Endothelial cell (in vitro differentiated cells): ENCODE data around the gene LMO7. TPM values are rescaled to one million over a fixed set of nuclear protein-coding genes. Genes with fewer than 3 reads are reported as not detected.

ENCODE experiments used
- DNase-seq: peaks from one replicate; pipeline ENCODE4 v3.0.0; 2021; ENCODE audit warnings: low spot score
- H3K27ac Mint-ChIP-seq: one replicate; pipeline ENCODE4 v1.8.0; 2021; ENCODE audit warnings: mixed read lengths, inconsistent platforms; ENCODE audit not compliant: unreplicated experiment
- H3K27me3 Mint-ChIP-seq: one replicate; pipeline ENCODE4 v1.8.0; 2021; ENCODE audit warnings: mild to moderate bottlenecking, moderate library complexity, mixed read lengths, inconsistent platforms; ENCODE audit not compliant: unreplicated experiment
- H3K36me3 Mint-ChIP-seq: one replicate; pipeline ENCODE4 v1.8.0; 2021; ENCODE audit warnings: mild to moderate bottlenecking, low read depth, mixed read lengths, inconsistent platforms; ENCODE audit not compliant: unreplicated experiment
- H3K4me1 Mint-ChIP-seq: one replicate; pipeline ENCODE4 v1.8.0; 2021; ENCODE audit warnings: mild to moderate bottlenecking, mixed read lengths, inconsistent platforms; ENCODE audit not compliant: unreplicated experiment
- H3K4me3 Mint-ChIP-seq: one replicate; pipeline ENCODE4 v1.8.0; 2021; ENCODE audit warnings: mild to moderate bottlenecking, mixed read lengths, inconsistent platforms; ENCODE audit not compliant: unreplicated experiment
- H3K9me3 Mint-ChIP-seq: one replicate; pipeline ENCODE4 v1.8.0; 2021; ENCODE audit warnings: mixed read lengths, inconsistent platforms; ENCODE audit not compliant: unreplicated experiment
- CTCF ChIP-seq: fragments of 200-600 bp; sonication (generic); IDR thresholded peaks from one replicate; pipeline ENCODE4 v1.5.0; 2021; ENCODE audit warnings: antibody characterized with exemption; ENCODE audit not compliant: unreplicated experiment
- total RNA-seq: library from RNA; stranded (reverse); fragmentation: NEBNext Ultra II Directional; extraction: Animal tissue kit (Norgen Biotek cat#: 25700); gene quantifications from one replicate; pipeline ENCODE4 v1.2.1, GENCODE V29; 2021; ENCODE audit not compliant: unreplicated experiment

Gene LMO7
- total RNA-seq, 1 donor from 2014 or later: 5.7 TPM

GRCh38 chr13:75804605-75805004, 168.5 kb downstream of the LMO7 start:
- Mint-ChIP-seq H3K27me3 (peaks cover 2% of the 10 kb centered on the region), H3K27ac (no peak overlapping the region), H3K36me3 (no peaks in the 10 kb centered on the region), H3K4me3 (no peak overlapping the region), H3K4me1 (peaks cover 31% of the 10 kb centered on the region), H3K9me3 (no peaks in the 10 kb centered on the region)
- no peak for DNase-seq
- TF ChIP-seq CTCF: no peak

- Mint-ChIP-seq H3K4me1 (peaks cover 27% of the 10 kb centered on the region), H3K27ac (no peak overlapping the region)
These were observed 170.0 kb downstream of the LMO7 start for GRCh38 chr13:75806117-75806516.

GRCh38 chr13:75811361-75811760, 175.2 kb downstream of the LMO7 start:
- Mint-ChIP-seq H3K9me3 (no peaks in the 10 kb centered on the region), H3K36me3 (no peaks in the 10 kb centered on the region), H3K4me3 (no peak overlapping the region), H3K27me3 (peaks cover 2% of the 10 kb centered on the region), H3K4me1 (peaks cover 2% of the 10 kb centered on the region), H3K27ac (no peak overlapping the region)
- TF ChIP-seq CTCF: no peak
- no peak for DNase-seq

More at GRCh38 chr13:75806117-75806516, 170.0 kb downstream of the LMO7 start:
- Mint-ChIP-seq H3K9me3 (no peaks in the 10 kb centered on the region), H3K36me3 (no peaks in the 10 kb centered on the region), H3K4me3 (no peak overlapping the region), H3K27me3 (peaks cover 2% of the 10 kb centered on the region)
- TF ChIP-seq CTCF: no peak
- no peak for DNase-seq

GRCh38 chr13:75811841-75812240, 175.7 kb downstream of the LMO7 start:
- Mint-ChIP-seq H3K27me3 (peaks cover 2% of the 10 kb centered on the region), H3K27ac (no peak overlapping the region)

GRCh38 chr13:75812751-75813181, 176.6 kb downstream of the LMO7 start:
- Mint-ChIP-seq H3K27ac (no peak overlapping the region), H3K36me3 (no peaks in the 10 kb centered on the region), H3K27me3 (peaks cover 2% of the 10 kb centered on the region), H3K4me1 (no peaks in the 10 kb centered on the region), H3K9me3 (no peaks in the 10 kb centered on the region), H3K4me3 (no peak overlapping the region)
- no peak for TF ChIP-seq CTCF
- no peak for DNase-seq

More at GRCh38 chr13:75811841-75812240, 175.7 kb downstream of the LMO7 start:
- TF ChIP-seq CTCF: no peak
- no peaks in the 10 kb centered on the region for H3K4me1 Mint-ChIP-seq
- no peak for DNase-seq
- no peaks in the 10 kb centered on the region for H3K9me3 Mint-ChIP-seq
- H3K4me3 Mint-ChIP-seq: no peak overlapping the region
- H3K36me3 Mint-ChIP-seq: no peaks in the 10 kb centered on the region
